Activated CD4-positive, alpha-beta T cell treated with anti-CD3 and anti-CD28 coated beads, Interleukin-2, amount 10 ng/mL, durations not matched to agents 24 days and 14 days (primary cell): ENCODE measurements around the gene FLNC. TPM values are rescaled to one million over a fixed set of nuclear protein-coding genes. Genes with fewer than 3 reads are reported as not detected.

Source experiments
- total RNA-seq: library from RNA; stranded (reverse); gene quantifications from 2 replicates; pipeline ENCODE4 v1.2.3, GENCODE V29; 2022

FLNC gene
- total RNA-seq, 1 donor from 2014 or later, result 0.02 TPM

Other genes starting within 250 kb of the FLNC start
- gene GARIN1A, start 158.1 kb upstream of the FLNC start, total RNA-seq, result 0.37 and 0.59 TPM in 2 replicates
- 56.2 and 57.2 TPM in 2 replicates for gene CALU, start 91.0 kb upstream of the FLNC start, total RNA-seq
- gene OPN1SW, start 54.6 kb upstream of the FLNC start, total RNA-seq, result not detected in 2 replicates
- 9.2 and 10.6 TPM in 2 replicates for gene CCDC136, start 38.4 kb upstream of the FLNC start, total RNA-seq
- gene ATP6V1F, start 32.5 kb downstream of the FLNC start, total RNA-seq, result 127 and 132 TPM in 2 replicates
- gene KCP, start 80.3 kb downstream of the FLNC start, total RNA-seq, result 0.09 and 0.17 TPM in 2 replicates
- 16.2 and 18.6 TPM in 2 replicates for gene IRF5, start 107.5 kb downstream of the FLNC start, total RNA-seq
- gene TNPO3, start 224.7 kb downstream of the FLNC start, total RNA-seq, result 54.1 and 56.9 TPM in 2 replicates